Right lobe of liver (tissue), 6 donors: Measurements from ENCODE around the gene CTTN. TPM values are rescaled to one million over a fixed set of nuclear protein-coding genes. Genes with fewer than 3 reads are reported as not detected.

Experiments
- ATAC-seq, 4 donors: fragments of 200-7000 bp; cut with Tn5 transposase; one replicate each; pipeline ENCODE4 v1.9.1; 2020; ENCODE audit warnings: mild to moderate bottlenecking in 4 of 4, moderate library complexity in 4 of 4
- DNase-seq, 3 donors: peaks; one replicate each; pipeline ENCODE4 v3.0.0-alpha.2; 2020
- H3K27ac ChIP-seq, 3 donors: fragments of 200-600 bp; one replicate each; pipeline ENCODE4 v1.8.0; 2022
- H3K27me3 ChIP-seq, 2 donors: fragments of 200-600 bp; one replicate each; pipeline ENCODE4 v1.8.0; 2022
- H3K36me3 ChIP-seq, 4 donors: fragments of 200-600 bp; sonication (generic) in 1 of 4; one replicate each; pipeline versions ENCODE4 v1.5.1 to v1.8.0; 2017 to 2022; ENCODE audit warnings: control low read depth in 1 of 4
- H3K4me1 ChIP-seq, 4 donors: fragments of 200-600 bp; sonication (generic) in 1 of 4; one replicate each; pipeline versions ENCODE4 v1.5.1 to v1.8.0; 2017 to 2022; ENCODE audit warnings: control low read depth in 1 of 4
- H3K4me3 ChIP-seq, 3 donors: fragments of 200-600 bp; one replicate each; pipeline ENCODE4 v1.8.0; 2022
- H3K9me3 ChIP-seq, 4 donors: fragments of 200-600 bp; sonication (generic) in 1 of 4; one replicate each; pipeline versions ENCODE4 v1.5.1 to v1.8.0; 2017 to 2022; ENCODE audit warnings: control low read depth in 1 of 4
- POLR2A ChIP-seq: fragments of 450-650 bp; IDR thresholded peaks from one replicate; pipeline ENCODE4 v1.6.1; 2017; ENCODE audit warnings: antibody characterized with exemption, mild to moderate bottlenecking
- WGBS: methylation state at CpG from one replicate; pipeline ENCODE4 v1.1.6; 2018; ENCODE audit warnings: low coverage, low lambda C conversion rate; ENCODE audit not compliant: insufficient coverage; ENCODE audit errors: missing lambda C conversion rate; 5-methylcytosine and 5-hydroxymethylcytosine counted together
- intact Hi-C, 2 donors: fragments of 100-400 bp; cut with DNase I; formaldehyde crosslinking; loops; one replicate each; pipeline versions ENCODE4 v1.11.2 to v1.14.1; 2022
- total RNA-seq, 6 experiments: library from RNA; depleted of rRNA in 2 of 6; stranded (reverse); fragments of >200 nt in 2 of 6; fragmentation: NEBNext Ultra II Directional in 3 of 6; extraction: Animal tissue kit (Norgen Biotek cat#: 25700) in 3 of 6; gene quantifications; one replicate each; pipeline versions ENCODE4 v1.1.0 to v1.2.4, GENCODE V29; 2016 to 2023
- TF ChIP-seq, protein P1 (sequence below), 4 donors: fragments of 200-600 bp in 3 of 4; fragments of 450-650 bp in 1 of 4; IDR thresholded peaks; one replicate each; pipeline versions ENCODE4 v1.5.1 to v1.8.0; 2016 to 2022; ENCODE audit warnings: antibody characterized with exemption in 4 of 4, mild to moderate bottlenecking in 2 of 4
- donor health status: DM: no; HTN: yes; CAD: no.
- donor health status: DM: no; HTN: no; CAD: no.
- donor health status: DM: no; HTN: no; CAD: no.
- donor health status: DM: no; HTN: yes; CAD: no.
- donor health status: DM: no; HTN: yes; CAD: no.

CTTN gene
- total RNA-seq, 6 experiments from 2014 or later = 63.6 to 90.8 (median 78.5) TPM

DNA sequence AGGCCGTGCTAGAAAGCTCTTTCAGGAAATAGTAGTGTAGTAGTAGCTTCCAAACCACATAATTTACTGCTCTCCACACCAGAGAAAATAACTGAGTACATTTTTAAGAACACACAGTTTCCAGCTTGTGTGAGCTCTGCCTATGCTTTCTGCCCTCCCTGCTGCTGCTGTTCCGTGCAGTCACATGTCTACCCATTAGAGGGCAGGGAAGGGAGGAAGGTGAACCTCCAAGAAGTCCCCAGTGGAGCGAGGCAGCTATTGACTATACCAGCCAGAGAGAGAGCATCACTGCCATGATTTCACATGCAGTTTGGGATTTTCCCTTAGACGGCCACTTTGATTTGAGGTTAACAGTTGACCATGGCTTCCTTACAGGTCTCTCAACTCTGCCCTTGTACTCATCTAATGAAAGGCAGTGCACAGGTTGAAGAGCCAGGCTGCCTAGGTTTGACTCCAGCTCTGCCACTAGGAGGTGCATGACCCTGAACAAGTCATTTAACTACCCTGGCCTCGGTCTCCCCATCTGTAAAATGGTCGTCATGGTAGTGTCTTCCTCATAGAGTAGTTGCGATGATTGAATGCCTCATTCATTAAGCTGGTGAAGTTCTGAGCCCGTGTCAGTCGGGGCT is 19.7 kb upstream of the CTTN start:
- WGBS = 100% methylated on average over 4 of the region's 9 CpGs
- Histone ChIP-seq H3K4me1 (no peaks in the 10 kb centered on the region), H3K36me3 (peaks cover 0 to 39% (median 10%) of the 10 kb centered on the region in 4 donors), H3K27me3 (no peaks in the 10 kb centered on the region), H3K27ac (no peak overlapping the region), H3K9me3 (no peaks in the 10 kb centered on the region), H3K4me3 (no peak overlapping the region)
- ATAC-seq = no peak
- DNase-seq = no peak
- intact Hi-C loops = no loop called here
- TF ChIP-seq POLR2A = no peak
- TF ChIP-seq, protein P1, sequence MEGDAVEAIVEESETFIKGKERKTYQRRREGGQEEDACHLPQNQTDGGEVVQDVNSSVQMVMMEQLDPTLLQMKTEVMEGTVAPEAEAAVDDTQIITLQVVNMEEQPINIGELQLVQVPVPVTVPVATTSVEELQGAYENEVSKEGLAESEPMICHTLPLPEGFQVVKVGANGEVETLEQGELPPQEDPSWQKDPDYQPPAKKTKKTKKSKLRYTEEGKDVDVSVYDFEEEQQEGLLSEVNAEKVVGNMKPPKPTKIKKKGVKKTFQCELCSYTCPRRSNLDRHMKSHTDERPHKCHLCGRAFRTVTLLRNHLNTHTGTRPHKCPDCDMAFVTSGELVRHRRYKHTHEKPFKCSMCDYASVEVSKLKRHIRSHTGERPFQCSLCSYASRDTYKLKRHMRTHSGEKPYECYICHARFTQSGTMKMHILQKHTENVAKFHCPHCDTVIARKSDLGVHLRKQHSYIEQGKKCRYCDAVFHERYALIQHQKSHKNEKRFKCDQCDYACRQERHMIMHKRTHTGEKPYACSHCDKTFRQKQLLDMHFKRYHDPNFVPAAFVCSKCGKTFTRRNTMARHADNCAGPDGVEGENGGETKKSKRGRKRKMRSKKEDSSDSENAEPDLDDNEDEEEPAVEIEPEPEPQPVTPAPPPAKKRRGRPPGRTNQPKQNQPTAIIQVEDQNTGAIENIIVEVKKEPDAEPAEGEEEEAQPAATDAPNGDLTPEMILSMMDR (IDR thresholded peaks at IDR 0.05) = peak in 1 of 4 donors; percentile 6

DNA sequence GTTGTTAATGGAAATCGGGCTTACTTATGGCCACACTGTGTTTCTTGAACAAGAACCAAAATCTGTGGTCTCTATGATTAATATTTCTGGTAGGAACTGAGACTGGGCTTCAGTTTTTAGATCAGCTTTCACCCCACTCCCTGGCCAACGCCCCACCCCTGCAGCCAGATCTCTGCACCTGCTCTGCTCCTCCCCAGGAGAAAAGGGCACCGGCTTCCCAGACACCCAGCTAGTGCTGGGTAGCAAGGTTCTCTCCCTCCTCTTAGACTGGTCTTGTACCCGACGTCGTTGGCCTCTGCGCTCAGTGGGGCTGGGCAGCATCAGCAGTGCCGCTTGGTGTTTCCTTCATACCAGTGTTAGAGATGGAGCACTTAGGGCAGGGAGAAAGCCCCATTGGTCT is 17.0 kb upstream of the CTTN start:
- WGBS = 95% methylated on average over 5 of the region's 8 CpGs
- TF ChIP-seq POLR2A = no peak
- TF ChIP-seq, protein P1 (IDR thresholded peaks at IDR 0.05) = no peak
- Histone ChIP-seq H3K27me3 (no peaks in the 10 kb centered on the region), H3K9me3 (no peaks in the 10 kb centered on the region), H3K4me3 (no peak overlapping the region), H3K36me3 (peaks cover 0 to 49% (median 10%) of the 10 kb centered on the region in 4 donors), H3K27ac (no peak overlapping the region), H3K4me1 (no peaks in the 10 kb centered on the region)
- DNase-seq (peak in 1 of 3 donors; percentile 22), ATAC-seq (no peak)
- intact Hi-C loops = no loop called here

DNA sequence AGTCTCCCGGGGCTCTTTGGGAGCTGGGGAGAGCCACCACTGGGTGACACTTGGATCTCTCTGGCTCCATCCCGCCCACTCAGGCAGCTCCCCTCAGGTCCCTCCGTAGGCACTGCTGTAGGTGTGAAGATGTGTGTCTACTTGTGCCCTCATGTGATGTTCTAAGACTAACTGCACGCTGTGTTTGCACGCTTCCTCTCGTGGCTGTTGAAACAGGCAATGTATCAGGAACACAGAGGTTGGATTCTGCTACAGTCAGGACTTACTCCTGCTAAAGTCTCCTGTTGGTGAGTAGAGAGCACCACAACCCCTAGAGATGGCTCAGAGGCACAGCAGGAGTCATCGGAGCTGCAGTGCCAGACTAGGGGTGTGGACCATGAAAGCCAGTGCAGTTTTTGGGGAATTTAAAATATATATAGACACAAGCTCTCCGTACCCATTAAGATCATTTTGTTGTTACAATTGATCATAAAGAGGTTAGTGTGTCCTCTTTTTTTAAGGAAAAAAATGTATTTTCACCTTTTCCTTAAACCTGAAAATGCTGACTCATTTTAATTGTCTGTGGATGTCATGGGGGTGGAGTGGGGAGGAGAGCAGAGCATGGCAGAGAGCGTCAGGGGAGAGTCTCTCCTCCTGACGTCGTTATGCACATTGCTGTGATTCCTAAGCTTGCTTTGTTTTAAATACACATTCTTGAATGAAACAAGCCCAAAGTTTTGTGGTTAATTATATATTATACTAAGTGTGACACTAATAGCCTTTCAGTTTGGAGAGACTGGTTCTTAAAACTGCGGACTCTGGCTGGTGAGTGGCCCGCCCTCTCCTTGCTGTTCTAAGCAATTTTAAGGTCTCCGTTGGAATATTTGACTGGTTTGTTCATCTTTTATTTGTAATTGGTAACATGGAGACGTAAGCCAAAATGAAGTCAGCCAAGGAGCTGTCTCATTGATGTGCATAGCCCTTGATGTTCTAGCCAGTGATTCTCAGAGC is 16.2 kb upstream of the CTTN start:
- Histone ChIP-seq H3K27ac (no peak overlapping the region), H3K4me3 (no peak overlapping the region), H3K9me3 (no peaks in the 10 kb centered on the region), H3K36me3 (peaks cover 0 to 40% (median 9%) of the 10 kb centered on the region in 4 donors), H3K27me3 (no peaks in the 10 kb centered on the region), H3K4me1 (no peaks in the 10 kb centered on the region)
- no peak for TF ChIP-seq POLR2A
- TF ChIP-seq, protein P1 (IDR thresholded peaks at IDR 0.05) = no peak
- ATAC-seq = no peak
- 72% methylated on average over 3 of the region's 15 CpGs for WGBS
- intact Hi-C loops = no loop called here
- DNase-seq = no peak

DNA sequence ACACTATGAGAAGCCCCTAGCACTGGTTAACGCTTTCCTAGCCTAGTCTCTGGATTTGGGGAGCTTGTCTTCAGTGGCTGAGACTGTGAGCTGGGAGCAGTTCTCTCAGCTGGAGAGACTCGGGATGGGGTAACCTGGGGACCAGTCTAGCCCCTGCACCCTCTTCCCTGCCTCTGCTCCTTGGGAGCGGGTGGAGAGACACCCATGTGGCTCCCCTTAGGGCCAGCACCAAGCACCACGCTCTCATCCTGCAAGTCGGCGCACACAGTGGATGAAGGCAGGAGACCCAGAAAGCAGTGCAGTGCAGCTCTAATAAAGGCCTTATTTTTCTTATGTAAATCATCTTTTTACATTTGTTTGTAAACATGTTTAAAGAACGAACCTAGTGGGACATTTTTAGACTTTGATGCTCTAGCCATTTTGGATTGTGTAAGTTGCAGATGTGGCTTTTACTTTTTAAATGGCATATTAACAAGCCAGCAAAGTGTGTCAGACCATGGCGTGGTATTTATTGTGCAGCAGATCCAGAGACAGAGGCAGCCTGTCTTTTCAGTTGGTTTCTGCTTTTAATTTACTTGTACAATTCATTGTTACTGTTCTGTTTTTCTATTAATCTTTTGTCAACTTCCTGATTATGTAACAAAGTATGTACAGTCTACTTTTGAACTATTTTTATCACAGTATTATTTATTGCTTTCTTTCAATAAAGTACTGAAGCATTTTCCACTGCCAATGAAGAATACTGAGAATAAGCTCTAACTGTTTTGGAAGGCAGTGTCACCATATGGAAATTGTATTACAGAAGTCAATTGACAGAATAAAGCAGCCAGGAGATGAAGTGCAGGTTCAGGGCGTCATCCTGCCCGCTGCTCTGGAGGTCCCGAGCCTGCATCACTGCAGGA is 14.4 kb upstream of the CTTN start:
- H3K4me3 ChIP-seq = no peak overlapping the region
- intact Hi-C loops = no loop called here
- ATAC-seq (peak in 1 of 4 donors; percentile 40), DNase-seq (peak in 1 of 3 donors; percentile 23)
- H3K27me3 ChIP-seq = no peaks in the 10 kb centered on the region
- no peaks in the 10 kb centered on the region for H3K9me3 ChIP-seq
- H3K27ac ChIP-seq = no peak overlapping the region
- H3K36me3 ChIP-seq = peaks cover 0 to 23% (median 2%) of the 10 kb centered on the region in 4 donors
- 81% methylated on average over 8 of the region's 11 CpGs for WGBS
- TF ChIP-seq, protein P1 (IDR thresholded peaks at IDR 0.05) = no peak
- no peak for TF ChIP-seq POLR2A
- H3K4me1 ChIP-seq = no peaks in the 10 kb centered on the region
